ENCODE measurements around the gene TMEM202.
"Not testable (repeated sequence)": the region's sequence is repeated elsewhere in the genome, so short reads cannot be mapped to it uniquely, and the experiment has no call there.

TMEM202 gene

DNA sequence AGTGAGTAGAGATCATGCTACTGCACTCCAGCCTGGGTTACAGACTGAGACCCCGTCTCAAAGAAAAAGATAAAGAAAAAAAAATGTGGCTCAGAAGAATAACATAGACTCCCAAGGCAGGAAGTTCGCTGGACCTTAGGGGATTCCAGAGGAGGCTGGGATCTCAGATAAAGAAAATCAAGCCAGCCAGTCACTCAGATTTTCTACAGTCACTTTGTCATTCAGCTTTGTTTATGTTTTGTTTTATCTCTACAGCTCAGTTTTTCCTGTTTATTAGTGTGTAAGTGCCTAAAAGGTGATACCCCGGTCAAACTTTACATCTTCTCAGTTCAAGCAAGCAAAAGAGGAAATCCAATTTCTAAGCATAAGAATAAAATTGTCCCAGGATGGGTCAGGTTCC, 6.3 kb downstream of the TMEM202 start:
- DNase-seq = no peak

DNA sequence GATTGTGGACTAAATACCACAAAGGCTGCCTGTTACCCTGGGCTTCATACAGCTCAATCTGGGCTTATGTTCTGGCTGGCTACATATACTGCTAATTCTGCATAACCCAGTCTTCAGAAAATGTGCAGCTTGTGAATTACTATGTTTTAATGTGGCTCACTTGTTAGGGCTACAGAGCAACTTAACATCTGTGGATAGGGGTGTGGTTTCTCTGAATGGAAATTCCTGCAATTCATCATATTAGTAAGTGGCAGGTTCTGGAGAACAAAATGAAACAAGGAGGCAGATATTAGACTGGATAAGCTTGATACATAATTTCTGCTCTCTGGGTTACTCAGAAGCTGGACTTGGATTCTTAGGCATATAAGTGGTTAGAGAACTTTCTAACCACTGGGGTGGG, 6.7 kb downstream of the TMEM202 start:
- DNase-seq = no peak

DNA sequence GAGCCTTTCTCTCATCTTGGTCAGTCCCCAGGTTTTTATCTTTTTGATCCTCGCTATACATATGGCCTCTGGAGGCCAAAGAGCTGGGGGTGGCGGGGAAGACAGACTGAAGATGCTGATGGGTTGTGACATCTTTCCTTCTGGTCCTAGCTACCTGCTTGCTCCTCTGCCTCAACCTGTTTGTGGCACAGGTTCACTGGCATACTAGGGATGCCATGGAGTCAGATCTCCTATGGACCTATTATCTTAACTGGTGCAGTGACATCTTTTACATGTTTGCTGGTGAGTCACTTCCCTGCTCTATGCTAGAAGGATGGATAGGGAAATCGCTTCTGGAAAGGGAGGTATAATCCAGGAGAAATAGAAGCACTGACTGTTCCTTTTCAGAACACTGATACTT, 8.8 kb downstream of the TMEM202 start:
- no peak for DNase-seq

DNA sequence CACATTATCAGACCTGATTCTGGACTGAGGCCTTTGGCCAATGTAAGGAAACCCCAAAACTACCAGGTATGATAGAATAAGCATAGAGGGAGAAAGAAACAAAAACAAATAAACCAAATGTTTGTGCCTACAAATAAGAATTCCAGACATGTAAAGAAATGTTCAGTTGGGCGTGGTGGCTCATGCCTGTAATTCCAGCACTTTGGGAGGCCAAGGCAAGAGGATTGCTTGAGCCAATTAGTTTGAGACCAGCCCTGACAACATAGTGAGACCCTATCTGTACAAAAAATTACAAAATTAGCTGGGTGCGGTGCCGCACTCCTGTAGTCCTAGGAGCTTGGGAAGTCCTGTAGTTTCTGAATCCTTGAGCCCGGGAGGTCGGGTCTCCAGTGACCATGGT, 13.0 kb downstream of the TMEM202 start:
- DNase-seq = no peak

DNA sequence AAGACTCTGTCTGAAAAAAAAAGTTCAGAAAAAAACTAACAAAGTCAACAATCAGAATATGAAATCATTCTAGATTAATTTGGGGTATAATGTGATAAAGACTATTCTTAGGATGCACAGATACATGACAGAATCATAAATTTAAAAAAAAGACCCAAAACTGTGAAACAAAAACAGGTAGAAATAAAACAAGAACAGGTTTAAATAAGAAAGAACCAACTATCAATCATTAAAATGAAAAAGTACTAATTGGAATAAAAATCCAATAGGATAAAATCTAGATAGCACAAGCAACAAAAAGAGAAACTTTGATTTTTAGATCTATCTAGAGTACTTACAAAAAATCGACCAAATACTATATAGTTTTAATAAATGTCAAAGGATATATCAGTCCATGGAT, 13.4 kb downstream of the TMEM202 start:
- no peak for DNase-seq

DNA sequence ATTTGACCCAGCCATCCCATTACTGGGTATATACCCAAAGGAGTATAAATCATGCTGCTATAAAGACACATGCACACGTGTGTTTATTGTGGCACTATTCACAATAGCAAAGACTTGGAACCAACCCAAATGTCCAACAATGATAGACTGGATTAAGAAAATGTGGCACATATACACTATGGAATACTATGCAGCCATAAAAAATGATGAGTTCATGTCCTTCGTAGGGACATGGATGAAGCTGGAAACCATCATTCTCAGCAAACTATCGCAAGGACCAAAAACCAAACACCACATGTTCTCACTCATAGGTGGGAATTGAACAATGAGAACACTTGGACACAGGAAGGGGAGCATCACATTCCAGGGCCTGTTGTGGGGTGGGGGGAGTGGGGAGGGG, 15.2 kb downstream of the TMEM202 start:
- DNase-seq = not testable (repeated sequence)

DNA sequence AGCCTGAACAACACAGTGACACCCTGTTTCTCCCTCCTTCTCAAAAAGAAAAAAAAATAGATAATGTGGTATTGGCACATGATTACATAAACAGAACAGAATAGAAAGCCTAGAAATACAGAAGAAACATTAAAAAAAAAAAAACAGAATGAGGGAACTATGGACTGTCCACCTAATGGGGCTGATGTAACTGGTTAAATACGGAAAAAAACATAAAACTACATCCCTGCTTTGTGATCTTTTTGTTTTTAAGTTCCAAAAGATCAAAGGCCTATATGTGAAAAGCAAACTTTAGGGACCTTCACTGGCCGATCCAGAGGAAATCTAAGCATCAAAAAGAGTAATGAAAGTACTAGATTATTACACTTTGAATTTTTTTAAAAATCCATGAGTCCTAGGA, 17.2 kb downstream of the TMEM202 start:
- DNase-seq = no peak

DNA sequence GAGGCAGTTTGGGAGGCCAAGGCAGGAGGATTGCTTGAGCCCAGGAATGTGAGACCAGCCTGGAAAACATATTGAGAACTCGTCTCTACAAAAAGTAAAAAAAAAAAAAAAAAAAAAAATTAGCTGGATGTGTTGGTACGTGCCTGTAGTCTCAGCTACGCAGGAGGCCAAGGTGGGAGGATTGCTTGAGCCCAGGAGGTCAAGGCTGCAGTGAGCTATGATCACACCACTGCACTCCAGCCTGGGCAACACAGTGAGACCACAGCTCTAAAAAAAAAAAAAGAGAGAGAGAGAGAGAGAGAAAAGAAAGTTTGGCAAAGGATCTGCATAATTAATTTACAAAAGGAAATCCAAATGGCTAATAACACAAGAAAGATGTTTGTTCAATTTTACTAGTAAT, 21.7 kb downstream of the TMEM202 start:
- DNase-seq = not testable (repeated sequence)

DNA sequence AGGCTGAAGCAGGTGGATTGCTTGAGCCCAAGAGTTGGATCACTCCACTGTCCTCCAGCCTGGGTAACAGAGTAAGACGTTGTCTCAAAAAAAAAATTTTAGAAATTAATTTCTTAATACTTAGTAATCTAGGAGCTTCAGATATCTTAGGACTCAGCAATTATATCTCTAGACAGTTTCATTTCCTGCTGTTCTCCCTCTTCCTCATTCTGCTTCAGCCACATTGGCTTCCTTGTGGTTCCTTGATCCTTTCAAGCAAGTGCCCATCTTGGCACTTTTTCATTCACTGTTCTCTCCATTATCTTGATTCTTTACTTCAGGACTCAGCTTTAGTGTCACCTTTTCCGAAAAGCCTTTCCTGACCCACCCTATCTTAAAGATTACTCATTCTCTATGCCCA, 22.5 kb downstream of the TMEM202 start:
- DNase-seq = no peak

DNA sequence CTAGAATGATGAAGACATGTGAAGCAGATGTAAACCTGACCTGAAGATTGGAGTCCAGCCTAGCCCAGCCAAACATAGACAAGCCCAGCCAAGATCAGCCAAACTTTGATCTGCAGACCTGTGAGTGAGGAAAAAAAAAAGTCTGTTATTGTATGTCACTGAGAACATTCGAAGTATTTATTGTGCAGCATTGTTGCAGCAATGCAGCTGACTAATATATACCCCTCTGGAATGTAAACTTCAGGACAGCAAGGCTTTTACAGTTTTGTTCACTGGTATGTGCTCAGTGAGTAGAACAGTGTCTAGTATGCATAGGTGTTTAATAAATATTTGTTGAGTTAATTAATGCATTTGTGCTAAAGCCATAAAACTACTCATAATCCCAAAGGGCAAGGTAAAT, 23.4 kb downstream of the TMEM202 start:
- DNase-seq = no peak

DNA sequence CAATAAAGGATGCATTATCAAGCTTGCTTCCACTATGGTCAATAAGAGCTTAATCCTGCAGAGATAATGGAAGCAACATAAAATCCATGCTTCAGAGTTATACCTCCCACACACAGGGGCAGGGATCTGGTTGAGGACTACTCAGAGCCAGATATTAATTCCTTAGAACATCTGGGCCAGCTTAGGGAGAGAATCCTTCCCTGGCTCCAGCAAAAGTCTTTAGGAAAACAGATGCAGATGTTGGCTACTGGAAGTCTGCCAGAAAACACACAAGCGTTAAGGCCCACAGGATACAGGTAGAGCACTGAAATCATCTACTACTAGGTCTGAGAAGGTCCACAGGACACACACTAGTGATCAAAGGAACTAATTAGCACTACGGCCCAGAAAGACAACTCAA, 25.2 kb downstream of the TMEM202 start:
- no peak for DNase-seq

DNA sequence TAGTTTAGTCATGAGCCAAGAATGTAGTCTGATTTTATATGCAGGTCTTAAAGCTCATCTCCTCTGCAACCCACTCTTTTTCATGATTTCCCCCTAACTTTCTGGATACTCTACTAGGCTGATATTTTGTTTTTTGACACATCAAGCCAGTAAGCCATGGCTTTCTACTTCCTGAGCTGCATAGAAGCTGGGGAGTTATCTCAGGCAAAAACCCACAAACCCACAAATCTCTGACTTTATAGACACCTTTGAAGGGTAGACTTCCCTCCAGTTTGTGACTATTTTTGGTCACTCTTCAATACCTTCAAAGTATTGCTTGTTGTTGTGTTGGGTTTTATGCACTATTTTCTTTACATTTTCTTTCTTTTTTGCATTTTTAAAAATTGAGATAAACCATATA, 28.6 kb downstream of the TMEM202 start:
- no peak for DNase-seq

DNA sequence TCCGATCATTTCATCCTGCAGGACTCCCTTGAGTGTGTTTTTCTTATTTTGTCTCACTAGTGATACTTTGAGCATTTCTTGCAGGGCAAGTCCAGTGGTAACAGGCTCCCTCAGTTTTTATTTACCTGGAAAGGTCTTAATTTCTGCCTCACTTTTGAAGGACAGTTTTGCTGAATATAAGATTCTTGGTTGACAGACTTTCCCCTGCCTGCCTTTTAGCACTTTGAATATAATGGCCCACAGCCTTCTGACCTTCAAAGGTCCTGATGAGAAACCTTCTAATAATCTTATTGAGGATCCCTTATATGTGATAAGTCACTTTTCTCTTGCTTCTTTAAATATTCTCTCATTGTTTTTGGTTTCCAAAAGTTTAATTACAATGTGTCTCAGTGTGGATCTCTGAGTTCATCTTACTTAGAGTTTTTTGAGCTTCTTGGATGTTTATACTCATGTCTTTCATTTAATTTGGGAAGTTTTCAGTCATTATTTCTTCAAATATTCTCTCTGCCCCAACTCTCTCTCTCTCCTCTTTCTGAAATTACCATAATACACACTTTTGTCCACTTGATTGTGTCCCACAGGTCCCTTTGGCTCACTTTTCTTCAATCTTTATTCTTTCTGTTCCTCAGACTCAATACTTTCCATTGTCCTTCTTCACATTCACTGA, 39.7 kb downstream of the TMEM202 start:
- DNase-seq = no peak

DNA sequence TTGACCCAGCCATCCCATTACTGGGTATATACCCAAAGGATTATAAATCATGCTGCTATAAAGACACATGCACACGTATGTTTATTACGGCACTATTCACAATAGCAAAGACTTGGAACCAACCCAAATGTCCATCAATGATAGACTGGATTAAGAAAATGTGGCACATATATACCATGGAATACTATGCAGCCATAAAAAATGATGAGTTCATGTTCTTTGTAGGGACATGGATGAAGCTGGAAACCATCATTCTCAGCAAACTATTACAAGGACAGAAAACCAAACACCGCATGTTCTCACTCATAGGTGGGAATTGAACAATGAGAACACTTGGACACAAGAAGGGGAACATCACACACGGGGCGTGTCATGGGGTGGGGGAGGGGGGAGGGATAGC, 44.7 kb downstream of the TMEM202 start:
- not testable (repeated sequence) for DNase-seq

DNA sequence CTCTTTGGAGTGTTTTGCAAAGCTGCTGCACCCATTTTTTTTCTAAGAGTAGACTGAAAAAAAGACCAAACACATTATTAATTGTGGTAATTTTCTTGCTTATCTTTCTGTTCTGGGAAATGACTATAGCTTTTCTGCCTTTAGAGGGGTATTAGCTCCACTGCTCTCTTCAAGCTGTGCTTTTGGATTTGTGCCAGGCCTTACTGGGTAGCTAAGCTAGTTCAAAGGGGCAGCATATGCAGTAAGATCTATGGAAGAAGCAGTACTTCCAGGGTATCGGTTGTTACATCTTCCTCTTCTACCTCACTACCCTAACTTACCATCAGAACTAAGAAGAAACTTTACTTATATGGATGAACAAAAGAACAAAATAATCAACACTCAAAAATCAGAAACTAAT, 47.3 kb downstream of the TMEM202 start:
- DNase-seq = no peak

DNA sequence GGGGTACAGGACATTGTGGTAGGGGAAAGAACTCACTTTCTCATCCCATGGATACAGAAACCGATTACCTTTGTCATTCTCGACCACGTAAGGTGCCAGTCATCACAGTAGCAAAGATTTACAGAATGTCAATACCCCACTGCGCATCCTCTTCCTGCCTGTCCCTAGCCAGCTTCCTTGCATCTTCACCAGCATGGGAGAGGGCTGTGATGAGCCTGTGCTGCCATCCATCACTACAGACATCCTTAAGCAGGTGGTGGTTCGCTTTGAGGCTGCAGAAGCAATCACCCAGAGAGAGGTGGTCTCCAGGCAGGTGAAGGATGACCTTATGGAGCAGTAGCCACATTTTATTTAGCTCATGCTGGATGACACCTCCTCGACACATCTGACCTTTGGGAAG, 52.7 kb downstream of the TMEM202 start:
- DNase-seq = no peak

DNA sequence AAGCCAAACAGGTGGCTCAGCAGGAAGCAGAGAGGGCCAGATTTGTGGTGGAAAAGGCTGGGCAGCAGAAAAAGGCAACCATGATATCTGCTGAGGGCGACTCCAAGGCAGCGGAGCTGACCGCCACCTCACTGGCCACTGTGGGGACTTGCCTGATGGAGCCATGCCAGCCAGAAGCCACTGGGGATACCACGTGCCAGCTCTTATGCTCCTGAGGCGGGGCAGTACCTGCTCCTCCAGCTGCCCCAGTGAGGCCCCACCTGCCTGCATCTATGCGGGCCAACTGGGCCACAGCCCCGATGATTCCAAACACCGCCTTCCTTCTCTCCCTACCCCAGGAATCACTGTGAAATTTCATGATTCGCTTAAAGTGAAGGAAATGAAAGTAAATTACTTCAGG, 53.1 kb downstream of the TMEM202 start:
- no peak for DNase-seq

DNA sequence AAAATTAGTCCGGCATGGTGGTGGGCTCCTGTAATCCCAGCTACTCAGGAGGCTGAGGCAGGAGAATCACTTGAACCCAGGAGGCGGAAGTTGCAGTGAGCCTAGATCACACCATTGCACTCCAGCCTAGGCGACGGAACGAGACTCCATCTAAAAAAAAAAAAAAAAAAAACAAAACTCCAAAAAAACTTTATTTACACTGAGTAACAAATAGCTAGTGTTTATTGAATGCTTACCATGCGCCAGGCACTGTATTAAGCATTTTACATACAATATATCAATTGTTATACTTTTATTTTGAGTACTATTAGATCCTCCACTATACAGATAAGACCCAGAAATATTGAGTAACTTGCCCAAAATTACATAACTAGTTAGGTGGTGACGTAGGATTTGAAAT, 58.6 kb downstream of the TMEM202 start:
- no peak for DNase-seq
